Measurements from ENCODE around the gene TBR1.

DNA sequence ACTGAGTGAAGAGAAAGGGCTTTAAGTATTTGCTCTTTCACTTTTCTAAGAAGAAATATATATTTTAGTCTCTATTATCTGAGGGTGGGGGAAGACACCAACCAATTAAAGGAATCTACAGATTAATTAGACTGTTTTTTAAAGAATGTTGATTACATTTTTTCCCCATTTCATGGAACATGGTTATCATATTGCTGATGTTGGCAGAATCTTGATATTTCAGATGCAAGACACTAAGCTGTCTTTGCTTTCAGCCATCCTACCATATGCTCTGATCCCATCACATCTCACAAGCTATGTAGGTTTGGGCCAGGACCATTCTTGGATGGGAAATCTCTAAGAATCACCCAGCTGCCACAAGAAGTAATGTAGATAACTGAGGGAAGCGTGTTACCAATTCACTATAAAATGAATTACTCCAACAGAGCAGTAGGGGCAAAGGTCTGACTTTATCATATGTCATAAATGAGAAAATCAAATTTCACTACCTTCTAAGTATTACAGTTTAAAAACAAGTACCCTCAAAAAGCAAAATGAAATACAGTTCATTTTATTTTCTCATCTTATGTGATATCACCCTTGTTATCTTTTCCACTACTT, 6.7 kb upstream of the TBR1 start:
- TF ChIP-seq CTCF (IDR thresholded peaks at IDR 0.05) (no peak), POLR2A (IDR thresholded peaks at IDR 0.05) (no peak)
